Cerebellar nuclear complex (tissue), 1 donor: ENCODE results near the gene KRT36.

ENCODE experiments used
- DNase-seq, 2 experiments: peaks; one replicate each; lab custom pipeline; 2025; lab: John Stamatoyannopoulos, UW

The KRT36 gene

GRCh38 chr17:41476866-41477815, 12.6 kb downstream of the KRT36 start:
- no peak for DNase-seq

- no peak for DNase-seq
These were observed 14.3 kb downstream of the KRT36 start for GRCh38 chr17:41475421-41475820.

GRCh38 chr17:41474863-41475262, 14.8 kb downstream of the KRT36 start:
- DNase-seq, result no peak

- no peak for DNase-seq
These were observed 21.4 kb downstream of the KRT36 start for GRCh38 chr17:41468346-41468745.

- no peak for DNase-seq
These were observed 22.1 kb downstream of the KRT36 start for GRCh38 chr17:41467561-41467960.

- DNase-seq, result no peak
These were observed 22.7 kb downstream of the KRT36 start, which contains the start of gene KRT32 for GRCh38 chr17:41466988-41467387. Gene KRT32 (minus strand): TSS chr17:41467386. CDS start chr17:41467325, 61 bp downstream.

GRCh38 chr17:41464682-41465081, 25.0 kb downstream of the KRT36 start:
- no peak for DNase-seq

GRCh38 chr17:41464173-41464572, 25.5 kb downstream of the KRT36 start:
- no peak for DNase-seq

GRCh38 chr17:41463746-41464145, 26.0 kb downstream of the KRT36 start:
- no peak for DNase-seq

GRCh38 chr17:41462705-41463104, 27.0 kb downstream of the KRT36 start:
- DNase-seq, result no peak

- DNase-seq, result no peak
These were observed 32.0 kb downstream of the KRT36 start for GRCh38 chr17:41457676-41458075.

GRCh38 chr17:41456204-41456603, 33.5 kb downstream of the KRT36 start:
- no peak for DNase-seq

GRCh38 chr17:41455236-41455635, 34.5 kb downstream of the KRT36 start:
- no peak for DNase-seq

GRCh38 chr17:41453066-41453465, 36.6 kb downstream of the KRT36 start:
- DNase-seq, result no peak

GRCh38 chr17:41452281-41452680, 37.4 kb downstream of the KRT36 start:
- DNase-seq, result no peak

- DNase-seq, result no peak
These were observed 38.5 kb downstream of the KRT36 start for GRCh38 chr17:41451154-41451728.

GRCh38 chr17:41449008-41449407, 40.7 kb downstream of the KRT36 start:
- DNase-seq, result no peak

- no peak for DNase-seq
These were observed 41.2 kb downstream of the KRT36 start for GRCh38 chr17:41448506-41448905.

GRCh38 chr17:41446806-41447205, 42.9 kb downstream of the KRT36 start:
- no peak for DNase-seq

- DNase-seq, result no peak
These were observed 45.1 kb downstream of the KRT36 start for GRCh38 chr17:41444640-41445039.

- no peak for DNase-seq
These were observed 45.5 kb downstream of the KRT36 start for GRCh38 chr17:41444186-41444585.

GRCh38 chr17:41442739-41443138, 47.0 kb downstream of the KRT36 start:
- DNase-seq, result no peak

- no peak for DNase-seq
These were observed 49.1 kb downstream of the KRT36 start, which contains the start of gene KRT38 for GRCh38 chr17:41440531-41441033. Gene KRT38 (minus strand): TSS chr17:41440983. CDS start chr17:41440921, 62 bp downstream.
